Parietal lobe (tissue), 2 donors: Measurements from ENCODE around the gene NF2. TPM values are rescaled to one million over a fixed set of nuclear protein-coding genes. Genes with fewer than 3 reads are reported as not detected.

Experiments used
- small RNA-seq: library from RNA; depleted of rRNA; stranded (forward); fragments of <200 nt; gene quantifications from one replicate; pipeline ENCODE3, GENCODE V24; 2014; ENCODE audit warnings: low replicate concordance
- total RNA-seq: library from RNA; depleted of rRNA; stranded (reverse); fragments of >200 nt; gene quantifications from one replicate; pipeline ENCODE4 v1.2.3, GENCODE V29; 2014

NF2 gene
- total RNA-seq: 43.8 TPM

DNA sequence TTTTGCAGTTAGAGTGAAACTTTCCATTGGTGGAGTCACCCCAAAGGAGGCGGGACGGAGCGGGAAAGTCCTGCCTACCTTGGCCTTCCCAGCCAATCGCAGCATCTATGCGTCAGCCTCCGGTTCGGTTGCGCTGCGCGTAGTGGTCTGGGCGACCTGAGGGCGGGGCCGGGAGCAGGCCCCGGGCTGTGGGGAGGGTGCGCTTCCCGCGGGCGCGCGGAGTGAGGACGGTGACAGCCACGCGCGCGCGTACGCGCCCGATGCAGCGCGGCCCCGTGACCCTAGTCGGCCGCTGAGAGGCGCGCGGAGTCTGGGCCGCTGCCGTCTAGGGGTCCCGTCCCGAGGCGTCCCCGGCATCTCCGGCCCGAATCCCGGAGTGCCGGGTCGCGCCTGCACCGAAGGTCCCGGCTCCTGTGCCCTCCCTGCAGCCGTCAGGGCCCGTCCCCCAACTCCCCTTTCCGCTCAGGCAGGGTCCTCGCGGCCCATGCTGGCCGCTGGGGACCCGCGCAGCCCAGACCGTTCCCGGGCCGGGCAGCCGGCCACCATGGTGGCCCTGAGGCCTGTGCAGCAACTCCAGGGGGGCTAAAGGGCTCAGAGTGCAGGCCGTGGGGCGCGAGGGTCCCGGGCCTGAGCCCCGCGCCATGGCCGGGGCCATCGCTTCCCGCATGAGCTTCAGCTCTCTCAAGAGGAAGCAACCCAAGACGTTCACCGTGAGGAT, at the start of gene NF2:
Gene NF2, plus strand, starts transcription at position 276 of the 718 bp plus-strand sequence. Its CDS starts 366 bp downstream, at position 642.

DNA sequence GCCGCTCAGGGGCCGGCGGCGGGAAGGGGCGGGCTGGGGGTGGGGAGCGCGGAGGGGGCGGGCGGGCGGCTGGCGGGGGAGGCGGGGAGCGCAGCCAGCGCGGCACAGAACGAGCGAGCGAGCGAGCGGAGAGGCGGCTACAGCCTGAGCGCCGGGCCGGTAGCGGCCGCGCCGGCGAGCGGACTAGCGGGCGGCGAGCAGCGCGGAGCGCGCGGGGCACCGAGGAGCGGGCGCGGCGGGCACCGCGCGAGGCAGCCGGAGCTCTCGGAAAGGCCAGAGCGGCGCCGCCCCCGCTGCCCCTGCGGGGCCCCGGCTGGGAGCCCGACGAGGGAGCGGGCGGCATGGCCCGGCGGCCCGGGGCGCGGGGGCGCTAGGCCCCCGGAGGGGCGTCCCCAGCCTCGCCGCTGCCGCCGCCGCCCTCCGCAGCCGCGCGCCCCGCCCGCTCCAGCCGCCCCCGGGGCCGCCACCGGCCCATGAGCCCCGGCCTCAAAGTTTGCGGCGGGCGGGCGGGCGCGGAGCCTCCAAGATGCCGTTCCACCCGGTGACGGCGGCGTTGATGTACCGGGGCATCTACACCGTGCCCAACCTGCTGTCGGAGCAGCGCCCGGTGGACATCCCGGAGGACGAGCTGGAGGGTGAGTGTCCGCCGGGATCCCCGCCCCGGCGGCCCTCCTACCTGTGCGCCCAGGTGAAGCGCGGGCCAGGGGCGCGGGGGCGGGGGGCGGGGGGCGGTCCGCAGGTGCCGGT, 116.6 kb downstream of the NF2 start, which contains the start of gene CABP7:
Gene CABP7, plus strand, starts transcription at position 105 of the 747 bp plus-strand sequence. Its CDS starts 422 bp downstream, at position 527.

Small RNA genes within 50 kb of the gene (small RNA-seq; reads per million reads assigned to genes)
- not detected for gene AC004882.2

Other genes starting within 250 kb of the NF2 start
- 54.5 TPM for gene AP1B1, start 215.1 kb upstream of the NF2 start, total RNA-seq
- gene RFPL1, start 165.1 kb upstream of the NF2 start, total RNA-seq: not detected
- gene NEFH, start 123.4 kb upstream of the NF2 start, total RNA-seq: 0.63 TPM
- gene THOC5, start 49.9 kb upstream of the NF2 start, total RNA-seq: 67.0 TPM
- gene NIPSNAP1, start 22.5 kb upstream of the NF2 start, total RNA-seq: 93.3 TPM
- 1.9 TPM for gene CABP7, start 116.4 kb downstream of the NF2 start, total RNA-seq
- gene ZMAT5, start 163.4 kb downstream of the NF2 start, total RNA-seq: 11.9 TPM
- gene UQCR10, start 163.7 kb downstream of the NF2 start, total RNA-seq: 35.4 TPM
- 45.7 TPM for gene ASCC2, start 234.6 kb downstream of the NF2 start, total RNA-seq